ENCODE measurements around the gene CTNNA2.

Gene CTNNA2

GRCh38 chr2:79910643-79911042 lies 397.8 kb downstream of the CTNNA2 start:
- in situ Hi-C loops (cut with MboI; ENCODE audit: low sequenced_read_pairs) = no loop called here

GRCh38 chr2:79915455-79915854 lies 402.6 kb downstream of the CTNNA2 start:
- in situ Hi-C loops (cut with MboI; ENCODE audit: low sequenced_read_pairs) = no loop called here

GRCh38 chr2:79916285-79916684 lies 403.4 kb downstream of the CTNNA2 start:
- in situ Hi-C loops (cut with MboI; ENCODE audit: low sequenced_read_pairs) = no loop called here

- in situ Hi-C loops (cut with MboI; ENCODE audit: low sequenced_read_pairs) = no loop called here
Measured at GRCh38 chr2:79920512-79921076, 407.7 kb downstream of the CTNNA2 start.

- in situ Hi-C loops (cut with MboI; ENCODE audit: low sequenced_read_pairs) = no loop called here
Measured at GRCh38 chr2:79929624-79930023, 416.8 kb downstream of the CTNNA2 start.

GRCh38 chr2:79935046-79935732 lies 422.3 kb downstream of the CTNNA2 start:
- in situ Hi-C loops (cut with MboI; ENCODE audit: low sequenced_read_pairs) = no loop called here

GRCh38 chr2:79935771-79936657 lies 423.2 kb downstream of the CTNNA2 start:
- in situ Hi-C loops (cut with MboI; ENCODE audit: low sequenced_read_pairs) = no loop called here

- in situ Hi-C loops (cut with MboI; ENCODE audit: low sequenced_read_pairs) = no loop called here
Measured at GRCh38 chr2:79936715-79937114, 423.9 kb downstream of the CTNNA2 start.

- in situ Hi-C loops (cut with MboI; ENCODE audit: low sequenced_read_pairs) = no loop called here
Measured at GRCh38 chr2:79938648-79939047, 425.8 kb downstream of the CTNNA2 start.

- in situ Hi-C loops (cut with MboI; ENCODE audit: low sequenced_read_pairs) = no loop called here
Measured at GRCh38 chr2:79940364-79940763, 427.5 kb downstream of the CTNNA2 start.

- in situ Hi-C loops (cut with MboI; ENCODE audit: low sequenced_read_pairs) = no loop called here
Measured at GRCh38 chr2:79941179-79941578, 428.3 kb downstream of the CTNNA2 start.

GRCh38 chr2:79944205-79944604 lies 431.4 kb downstream of the CTNNA2 start:
- in situ Hi-C loops (cut with MboI; ENCODE audit: low sequenced_read_pairs) = no loop called here

GRCh38 chr2:79945653-79946445 lies 433.0 kb downstream of the CTNNA2 start:
- in situ Hi-C loops (cut with MboI; ENCODE audit: low sequenced_read_pairs) = no loop called here

- in situ Hi-C loops (cut with MboI; ENCODE audit: low sequenced_read_pairs) = no loop called here
Measured at GRCh38 chr2:79947751-79948150, 434.9 kb downstream of the CTNNA2 start.

GRCh38 chr2:79950526-79950925 lies 437.7 kb downstream of the CTNNA2 start:
- in situ Hi-C loops (cut with MboI; ENCODE audit: low sequenced_read_pairs) = no loop called here

- in situ Hi-C loops (cut with MboI; ENCODE audit: low sequenced_read_pairs) = no loop called here
Measured at GRCh38 chr2:79952616-79953015, 439.8 kb downstream of the CTNNA2 start.

- in situ Hi-C loops (cut with MboI; ENCODE audit: low sequenced_read_pairs) = no loop called here
Measured at GRCh38 chr2:79960035-79960434, 447.2 kb downstream of the CTNNA2 start.

GRCh38 chr2:79960519-79960918 lies 447.7 kb downstream of the CTNNA2 start:
- in situ Hi-C loops (cut with MboI; ENCODE audit: low sequenced_read_pairs) = no loop called here

GRCh38 chr2:79964966-79965365 lies 452.1 kb downstream of the CTNNA2 start:
- in situ Hi-C loops (cut with MboI; ENCODE audit: low sequenced_read_pairs) = no loop called here

GRCh38 chr2:79966369-79966768 lies 453.5 kb downstream of the CTNNA2 start:
- in situ Hi-C loops (cut with MboI; ENCODE audit: low sequenced_read_pairs) = no loop called here

- in situ Hi-C loops (cut with MboI; ENCODE audit: low sequenced_read_pairs) = no loop called here
Measured at GRCh38 chr2:79966882-79967281, 454.0 kb downstream of the CTNNA2 start.

Data from HL-60/S4 treated with phorbol 12-myristate 13-acetate at 8.2 ng/mL for 4 days and 3 days (cell line).